Colonic mucosa (tissue), 4 donors: ENCODE measurements around the gene PIK3CD. TPM values are rescaled to one million over a fixed set of nuclear protein-coding genes. Genes with fewer than 3 reads are reported as not detected.
"Not testable (repeated sequence)": the region's sequence is repeated elsewhere in the genome, so short reads cannot be mapped to it uniquely, and the experiment has no call there.

Experiments
- DNase-seq: peaks from one replicate; pipeline ENCODE4 v3.0.0-alpha.2; 2020
- H3K27ac ChIP-seq: fragments of 200-600 bp; one replicate; pipeline ENCODE4 v1.8.0; 2021
- H3K27me3 ChIP-seq: fragments of 200-600 bp; one replicate; pipeline ENCODE4 v1.8.0; 2021
- H3K36me3 ChIP-seq: fragments of 200-600 bp; one replicate; pipeline ENCODE4 v1.8.0; 2021
- H3K4me1 ChIP-seq: fragments of 200-600 bp; one replicate; pipeline ENCODE4 v1.8.0; 2021; ENCODE audit warnings: mild to moderate bottlenecking
- H3K4me3 ChIP-seq: fragments of 200-600 bp; one replicate; pipeline ENCODE4 v1.8.0; 2021
- H3K9ac ChIP-seq, 2 donors: one replicate each; pipeline ENCODE4 v1.7.0; 2013; ENCODE audit warnings: control low read depth in 2 of 2, low read depth in 2 of 2, low read length in 2 of 2
- H3K9me3 ChIP-seq: fragments of 200-600 bp; one replicate; pipeline ENCODE4 v1.8.0; 2021
- CTCF ChIP-seq: fragments of 200-600 bp; IDR thresholded peaks from one replicate; pipeline ENCODE4 v1.8.0; 2022; ENCODE audit warnings: antibody characterized with exemption, mild to moderate bottlenecking
- intact Hi-C: fragments of 100-400 bp; cut with DNase I; formaldehyde crosslinking; loops from one replicate; pipeline ENCODE4 v1.14.1; 2022
- total RNA-seq, 2 donors: library from RNA; stranded (reverse); fragmentation: NEBNext Ultra II Directional in 1 of 2; extraction: Animal tissue kit (Norgen Biotek cat#: 25700) in 1 of 2; gene quantifications; one replicate each; pipeline ENCODE4 v1.2.1, GENCODE V29; 2021
- donor health status: healthy.
- donor health status: DM: no; HTN: no; CAD: no.
- donor health status: DM: no; HTN: no; CAD: no.

The PIK3CD gene
- total RNA-seq, 2 donors from 2014 or later, result 3.5 TPM

- Histone ChIP-seq H3K4me3 (no peak overlapping the region), H3K27ac (no peak overlapping the region), H3K4me1 (no peaks in the 10 kb centered on the region), H3K36me3 (no peaks in the 10 kb centered on the region), H3K9ac (no peak overlapping the region), H3K9me3 (no peaks in the 10 kb centered on the region), H3K27me3 (no peaks in the 10 kb centered on the region)
- no peak for TF ChIP-seq CTCF
- intact Hi-C loops, result no loop called here
- DNase-seq, result no peak
Observed at GRCh38 chr1:9613625-9614299, 37.8 kb upstream of the PIK3CD start.

GRCh38 chr1:9615316-9616063, 36.0 kb upstream of the PIK3CD start:
- intact Hi-C loops, result no loop called here
- H3K9me3 ChIP-seq, result no peaks in the 10 kb centered on the region
- H3K4me1 ChIP-seq, result no peaks in the 10 kb centered on the region
- H3K27me3 ChIP-seq, result no peaks in the 10 kb centered on the region
- peak; percentile 43 for DNase-seq
- no peak for TF ChIP-seq CTCF
- no peaks in the 10 kb centered on the region for H3K36me3 ChIP-seq
- no peak overlapping the region for H3K4me3 ChIP-seq
- H3K27ac ChIP-seq, result no peak overlapping the region
- H3K9ac ChIP-seq, result no peak overlapping the region

- no peaks in the 10 kb centered on the region for H3K9me3 ChIP-seq
- H3K9ac ChIP-seq, result no peak overlapping the region
- no peaks in the 10 kb centered on the region for H3K4me1 ChIP-seq
- TF ChIP-seq CTCF, result no peak
- H3K27ac ChIP-seq, result no peak overlapping the region
- DNase-seq, result no peak
- H3K27me3 ChIP-seq, result no peaks in the 10 kb centered on the region
- no peak overlapping the region for H3K4me3 ChIP-seq
- no peaks in the 10 kb centered on the region for H3K36me3 ChIP-seq
- intact Hi-C loops, result no loop called here
Observed at GRCh38 chr1:9618909-9619679, 32.4 kb upstream of the PIK3CD start.

GRCh38 chr1:9621032-9621431, 30.5 kb upstream of the PIK3CD start:
- H3K9me3 ChIP-seq, result no peaks in the 10 kb centered on the region
- DNase-seq, result no peak
- H3K4me1 ChIP-seq, result no peaks in the 10 kb centered on the region
- H3K27me3 ChIP-seq, result no peaks in the 10 kb centered on the region
- no peak overlapping the region for H3K4me3 ChIP-seq
- H3K9ac ChIP-seq, result no peak overlapping the region
- no peak overlapping the region for H3K27ac ChIP-seq
- intact Hi-C loops, result no loop called here
- no peaks in the 10 kb centered on the region for H3K36me3 ChIP-seq
- no peak for TF ChIP-seq CTCF

GRCh38 chr1:9624081-9624480, 27.4 kb upstream of the PIK3CD start:
- Histone ChIP-seq H3K27ac (no peak overlapping the region), H3K4me3 (no peak overlapping the region), H3K36me3 (no peaks in the 10 kb centered on the region), H3K9ac (no peak overlapping the region), H3K4me1 (no peaks in the 10 kb centered on the region), H3K9me3 (no peaks in the 10 kb centered on the region), H3K27me3 (no peaks in the 10 kb centered on the region)
- DNase-seq, result no peak
- TF ChIP-seq CTCF, result no peak
- intact Hi-C loops, result no loop called here

GRCh38 chr1:9625030-9625429, 26.5 kb upstream of the PIK3CD start:
- not testable (repeated sequence) for H3K27ac ChIP-seq, DNase-seq, H3K36me3 ChIP-seq, H3K4me3 ChIP-seq, H3K9ac ChIP-seq, H3K4me1 ChIP-seq, H3K27me3 ChIP-seq, H3K9me3 ChIP-seq
- intact Hi-C loops, result loop anchor here (5.0 kb wide), 1 partner anchor 97 kb away; no protein-coding TSS in a partner anchor
